Ovary (tissue), 10 donors: Measurements from ENCODE around the gene CT45A8. TPM values are rescaled to one million over a fixed set of nuclear protein-coding genes. Genes with fewer than 3 reads are reported as not detected.
"Not testable (repeated sequence)": the region's sequence is repeated elsewhere in the genome, so short reads cannot be mapped to it uniquely, and the experiment has no call there.

Source experiments
- DNase-seq, 5 donors: peaks; one replicate each; pipeline ENCODE4 v3.0.0-alpha.2; 2019 to 2020
- H3K27ac ChIP-seq, 2 donors: fragments of 200-600 bp; one replicate each; pipeline versions ENCODE4 v1.5.1 to v1.8.0; 2019 to 2022
- H3K27me3 ChIP-seq: fragments of 200-600 bp; one replicate; pipeline ENCODE4 v1.8.0; 2022
- H3K36me3 ChIP-seq: fragments of 200-600 bp; sonication (generic); one replicate; pipeline ENCODE4 v1.5.1; 2019
- H3K4me1 ChIP-seq: one replicate; pipeline ENCODE4 v1.8.1; 2013; ENCODE audit warnings: mild to moderate bottlenecking, moderate library complexity; ENCODE audit not compliant: insufficient read depth
- H3K4me3 ChIP-seq: fragments of 200-600 bp; sonication (generic); one replicate; pipeline ENCODE4 v1.5.1; 2017
- H3K9me3 ChIP-seq, 2 donors: fragments of 200-600 bp in 1 of 2; sonication (generic) in 1 of 2; one replicate each; pipeline versions ENCODE4 v1.5.1 to v1.8.1; 2013 to 2019; ENCODE audit warnings: mild to moderate bottlenecking in 1 of 2, moderate library complexity in 1 of 2
- EP300 ChIP-seq: sonication (generic); formaldehyde crosslinking; IDR thresholded peaks from one replicate; pipeline ENCODE4 v1.6.1; 2017; ENCODE audit warnings: antibody characterized with exemption
- POLR2A ChIP-seq: fragments of 450-650 bp; IDR thresholded peaks from one replicate; pipeline ENCODE4 v1.6.1; 2017; ENCODE audit warnings: antibody characterized with exemption, mild to moderate bottlenecking, moderate library complexity
- WGBS, 3 donors: extraction: QIAGEN DNeasy Blood & Tissue Kit in 1 of 3; methylation state at CpG; one replicate each; pipeline versions ENCODE4 v1.1.5 to v1.1.7; 2013 to 2017; 5-methylcytosine and 5-hydroxymethylcytosine counted together
- intact Hi-C, 4 donors: fragments of 100-400 bp; cut with DNase I; formaldehyde crosslinking; loops; one replicate each; pipeline versions ENCODE4 v1.11.0 to v1.15.1; 2022 to 2023
- long read RNA-seq, 3 donors: library from polyadenylated mRNA in 2 of 3; unstranded in 2 of 3; transcript quantifications; one replicate each; pipeline ENCODE4 v2.0.0 and lab custom pipeline, GENCODE V29; 2021 to 2026
- polyA plus RNA-seq, 2 donors: library from polyadenylated mRNA; stranded (reverse); fragments of 200-250 nt in 1 of 2; fragments of 350-450 nt in 1 of 2; fragmentation: Illumina TruSeq in 1 of 2; extraction: RNeasy Lipid Tissue Mini Kit (QIAGEN cat#74804) in 1 of 2; gene quantifications; one replicate each; pipeline ENCODE4 v1.2.3, GENCODE V29; 2013 to 2014
- total RNA-seq, 7 donors: library from RNA; depleted of rRNA in 2 of 7; stranded (reverse); fragments of >200 nt in 2 of 7; fragmentation: NEBNext Ultra II Directional in 3 of 7; extraction: Animal tissue kit (Norgen Biotek cat#: 25700) in 3 of 7; gene quantifications; one replicate each; pipeline versions ENCODE4 v1.1.0 to v1.2.4, GENCODE V29; 2016 to 2023
- TF ChIP-seq, protein P1 (sequence below), 3 donors: fragments of 450-650 bp in 2 of 3; fragments of 200-600 bp in 1 of 3; IDR thresholded peaks; one replicate each; pipeline versions ENCODE4 v1.5.1 to v1.8.0; 2016 to 2022; ENCODE audit warnings: antibody characterized with exemption in 3 of 3, mild to moderate bottlenecking in 1 of 3
- donor health status: DM: no; HTN: no; CAD: no; lungs with moderate emphysema.
- donor health status: DM: no; HTN: no; CAD: no.
- donor health status: Bipolar disorder and iron deficiency.
- donor health status: DM: yes; HTN: yes; CAD: no.
- donor health status: DM: no; HTN: no; CAD: no.
- donor health status: DM: yes; HTN: yes; CAD: no.

CT45A8 gene, protein sequence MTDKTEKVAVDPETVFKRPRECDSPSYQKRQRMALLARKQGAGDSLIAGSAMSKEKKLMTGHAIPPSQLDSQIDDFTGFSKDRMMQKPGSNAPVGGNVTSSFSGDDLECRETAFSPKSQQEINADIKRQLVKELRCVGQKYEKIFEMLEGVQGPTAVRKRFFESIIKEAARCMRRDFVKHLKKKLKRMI
- total RNA-seq: not detected
- not detected for polyA plus RNA-seq
- long read RNA-seq, donor 1: 0 reads
- long read RNA-seq, donor 2: 0 reads
- long read RNA-seq, donor 3: 0 reads

DNA sequence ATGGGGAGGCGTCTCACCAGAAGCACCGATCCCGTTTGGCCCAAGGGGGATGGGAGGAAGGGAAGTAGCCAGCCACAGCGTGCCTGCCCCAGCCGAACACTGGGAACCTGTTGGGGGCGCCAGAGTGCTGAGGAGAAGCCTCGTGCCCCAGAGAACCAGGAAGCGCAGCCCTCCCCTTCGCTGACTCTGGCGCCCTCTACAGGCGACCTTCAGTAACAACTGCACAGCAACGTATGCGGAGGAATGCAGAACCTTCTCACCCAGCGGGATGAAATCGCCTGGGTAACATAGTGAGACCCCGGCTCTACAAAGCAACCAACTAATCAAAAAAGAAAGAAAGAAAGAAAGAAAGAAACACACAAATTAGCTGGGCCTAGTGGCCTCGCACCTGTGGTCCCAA is at the start of gene CT45A8:
Gene CT45A8 (minus strand): TSS at position 101 of the 400 bp plus-strand sequence. CDS start 3,755 bp downstream, outside the sequence.
- H3K9me3 ChIP-seq, H3K27ac ChIP-seq, H3K4me3 ChIP-seq, H3K36me3 ChIP-seq, H3K27me3 ChIP-seq, H3K4me1 ChIP-seq, DNase-seq, intact Hi-C loops: not testable (repeated sequence)
- no CpG with 5 or more reads among the region's 17 CpGs for whole genome bisulfite sequencing, 3 donors

DNA sequence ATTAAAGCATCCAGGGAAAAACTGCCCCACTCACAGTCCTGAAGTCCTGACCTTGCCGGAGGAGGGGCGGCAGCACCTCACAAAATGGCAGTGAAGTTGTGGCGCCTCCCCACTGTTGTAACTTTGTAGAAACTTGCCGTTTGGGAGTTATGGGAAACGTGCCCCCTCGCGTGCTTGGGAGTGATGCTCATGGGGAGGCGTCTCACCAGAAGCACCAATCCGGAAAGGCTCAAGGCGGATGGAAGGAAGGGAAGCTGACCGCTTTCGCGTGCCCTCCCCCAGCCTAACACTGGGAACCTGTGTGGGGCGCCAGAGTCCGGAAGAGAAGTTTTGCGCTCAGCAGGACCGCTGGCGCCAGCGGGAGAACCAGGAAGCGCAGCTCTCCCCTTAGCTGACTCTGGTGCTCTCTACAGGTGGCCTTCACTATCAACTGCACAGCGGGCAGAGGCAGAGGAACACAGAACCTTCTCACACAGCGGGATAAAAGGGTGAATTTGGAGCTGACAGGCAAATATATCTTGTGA is 39.0 kb upstream of the CT45A8 start, which contains the start of the genes CT45A10 and SAGE1:
Gene CT45A10 (minus strand): TSS at position 151 of the 524 bp plus-strand sequence. CDS start 8,100 bp downstream, outside the sequence.
Gene SAGE1 (plus strand): TSS at position 423 of the 524 bp plus-strand sequence. CDS start 2,527 bp downstream, outside the sequence.
- WGBS, 3 donors: 76 to 80% (median 80%) methylated on average over 22 of the region's 22 CpGs
- no peak within 1 kb of the TSS for H3K27ac ChIP-seq
- H3K36me3 ChIP-seq: no peaks in the 10 kb centered on the region

DNA sequence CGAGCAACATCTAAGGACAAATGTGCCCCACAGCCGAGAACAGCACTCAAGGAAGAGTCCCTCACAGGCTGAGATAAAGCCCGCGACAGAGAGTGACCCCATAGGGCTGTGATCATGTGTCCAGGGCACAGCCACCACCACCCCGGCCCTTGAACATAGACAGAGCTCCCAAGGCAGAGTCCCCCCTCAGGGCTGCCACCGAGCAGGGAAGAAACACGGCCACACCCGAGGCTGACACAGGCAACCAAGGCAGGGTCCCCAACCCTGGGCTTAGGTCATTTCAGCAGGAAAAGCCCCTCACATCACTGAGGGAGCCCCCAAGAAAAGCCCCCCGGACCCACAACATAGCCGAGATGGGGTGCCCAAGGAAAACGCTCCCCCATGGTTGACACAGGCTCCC is 38.4 kb upstream of the CT45A8 start:
- Histone ChIP-seq H3K4me3 (no peak overlapping the region), H3K27ac (no peak overlapping the region), H3K4me1 (no peaks in the 10 kb centered on the region), H3K36me3 (no peaks in the 10 kb centered on the region), H3K27me3 (no peaks in the 10 kb centered on the region), H3K9me3 (no peaks in the 10 kb centered on the region)
- intact Hi-C loops: no loop called here
- no peak for DNase-seq
- 85 to 88% (median 87%) methylated on average over 11 of the region's 11 CpGs for WGBS, 3 donors
- no peak for TF ChIP-seq EP300

More for the DNA sequence above, 39.0 kb upstream of the CT45A8 start, which contains the start of the genes CT45A10 and SAGE1:
- no peak for DNase-seq
- TF ChIP-seq, protein P1, sequence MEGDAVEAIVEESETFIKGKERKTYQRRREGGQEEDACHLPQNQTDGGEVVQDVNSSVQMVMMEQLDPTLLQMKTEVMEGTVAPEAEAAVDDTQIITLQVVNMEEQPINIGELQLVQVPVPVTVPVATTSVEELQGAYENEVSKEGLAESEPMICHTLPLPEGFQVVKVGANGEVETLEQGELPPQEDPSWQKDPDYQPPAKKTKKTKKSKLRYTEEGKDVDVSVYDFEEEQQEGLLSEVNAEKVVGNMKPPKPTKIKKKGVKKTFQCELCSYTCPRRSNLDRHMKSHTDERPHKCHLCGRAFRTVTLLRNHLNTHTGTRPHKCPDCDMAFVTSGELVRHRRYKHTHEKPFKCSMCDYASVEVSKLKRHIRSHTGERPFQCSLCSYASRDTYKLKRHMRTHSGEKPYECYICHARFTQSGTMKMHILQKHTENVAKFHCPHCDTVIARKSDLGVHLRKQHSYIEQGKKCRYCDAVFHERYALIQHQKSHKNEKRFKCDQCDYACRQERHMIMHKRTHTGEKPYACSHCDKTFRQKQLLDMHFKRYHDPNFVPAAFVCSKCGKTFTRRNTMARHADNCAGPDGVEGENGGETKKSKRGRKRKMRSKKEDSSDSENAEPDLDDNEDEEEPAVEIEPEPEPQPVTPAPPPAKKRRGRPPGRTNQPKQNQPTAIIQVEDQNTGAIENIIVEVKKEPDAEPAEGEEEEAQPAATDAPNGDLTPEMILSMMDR (IDR thresholded peaks at IDR 0.05): no peak
- TF ChIP-seq POLR2A (no peak), EP300 (no peak)
- Histone ChIP-seq H3K9me3 (no peaks in the 10 kb centered on the region), H3K4me1 (no peaks in the 10 kb centered on the region), H3K4me3 (no peak within 1 kb of the TSS), H3K27me3 (no peaks in the 10 kb centered on the region)
- intact Hi-C loops: no loop called here

DNA sequence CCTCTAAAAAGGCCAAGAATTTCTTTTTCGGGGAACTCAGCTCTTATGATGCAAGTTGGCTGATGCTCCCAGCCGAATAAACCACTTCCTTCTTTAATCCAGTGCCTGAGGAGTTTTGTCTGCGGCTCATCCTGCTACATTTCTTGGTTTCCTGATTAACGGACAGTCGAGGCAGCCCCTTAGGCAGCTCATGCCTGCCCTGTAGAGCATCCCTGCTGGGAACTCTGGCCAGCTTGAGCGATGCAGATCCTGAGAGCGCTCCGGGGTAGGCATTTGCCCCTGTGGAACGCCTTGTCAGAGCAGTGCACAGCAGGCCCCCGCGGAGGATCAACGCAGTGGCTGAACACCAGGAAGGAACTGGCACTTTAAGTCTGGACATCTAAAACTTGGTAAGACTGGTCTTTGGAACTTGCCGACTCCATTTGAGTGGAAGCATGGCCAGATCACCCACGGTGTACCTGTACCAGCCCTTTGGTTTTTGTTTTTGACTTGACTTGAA is 35.8 kb upstream of the CT45A8 start:
- Histone ChIP-seq H3K4me1 (no peaks in the 10 kb centered on the region), H3K27ac (no peak overlapping the region), H3K27me3 (no peaks in the 10 kb centered on the region), H3K36me3 (no peaks in the 10 kb centered on the region), H3K9me3 (no peaks in the 10 kb centered on the region), H3K4me3 (no peak overlapping the region)
- WGBS, 3 donors: 84 to 89% (median 87%) methylated on average over 14 of the region's 14 CpGs
- DNase-seq: no peak
- TF ChIP-seq POLR2A (no peak), EP300 (no peak)
- TF ChIP-seq, protein P1 (IDR thresholded peaks at IDR 0.05): no peak
- intact Hi-C loops: no loop called here

DNA sequence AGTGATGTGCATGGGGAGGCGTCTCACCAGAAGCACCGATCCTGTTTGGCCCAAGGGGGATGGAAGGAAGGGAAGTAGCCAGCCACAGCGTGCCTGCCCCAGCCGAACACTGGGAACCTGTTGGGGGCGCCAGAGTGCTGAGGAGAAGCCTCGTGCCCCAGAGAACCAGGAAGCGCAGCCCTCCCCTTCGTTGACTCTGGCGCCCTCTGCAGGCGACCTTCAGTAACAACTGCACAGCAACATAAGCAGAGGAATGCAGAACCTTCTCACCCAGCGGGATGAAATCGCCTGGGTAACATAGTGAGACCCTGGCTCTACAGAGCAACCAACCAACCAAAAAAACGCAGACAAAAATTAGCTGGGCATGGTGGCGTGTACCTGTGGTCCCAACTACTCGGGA is 34.6 kb upstream of the CT45A8 start:
- H3K4me3 ChIP-seq, H3K4me1 ChIP-seq, intact Hi-C loops, H3K36me3 ChIP-seq, H3K9me3 ChIP-seq, DNase-seq, H3K27ac ChIP-seq, H3K27me3 ChIP-seq: not testable (repeated sequence)
- 67 to 71% (median 67%) methylated on average over 10 to 14 of the region's 15 CpGs for WGBS, 3 donors

DNA sequence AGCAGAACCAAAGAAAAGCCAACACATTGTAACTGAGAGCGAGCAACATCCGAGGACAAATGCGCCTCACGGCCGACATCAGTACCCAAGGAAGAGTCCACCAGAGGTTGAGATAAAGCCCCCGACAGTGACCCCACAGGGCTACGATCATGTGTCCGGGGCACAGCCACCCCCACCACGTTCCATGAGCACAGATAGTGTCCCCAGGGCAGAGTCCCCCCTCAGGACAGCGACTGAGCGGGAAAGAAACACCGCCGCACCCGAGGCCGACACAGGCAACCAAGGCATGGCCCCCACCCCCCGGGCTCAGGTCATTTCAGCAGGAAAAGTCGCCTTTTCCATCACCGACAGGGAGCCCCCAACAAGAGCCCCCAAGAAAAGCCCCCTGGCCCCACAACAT is 33.9 kb upstream of the CT45A8 start:
- H3K27ac ChIP-seq, H3K27me3 ChIP-seq, H3K4me1 ChIP-seq, intact Hi-C loops, H3K9me3 ChIP-seq, H3K36me3 ChIP-seq, DNase-seq, H3K4me3 ChIP-seq: not testable (repeated sequence)
- WGBS, 3 donors: 84 to 89% (median 86%) methylated on average over 10 to 12 of the region's 18 CpGs

DNA sequence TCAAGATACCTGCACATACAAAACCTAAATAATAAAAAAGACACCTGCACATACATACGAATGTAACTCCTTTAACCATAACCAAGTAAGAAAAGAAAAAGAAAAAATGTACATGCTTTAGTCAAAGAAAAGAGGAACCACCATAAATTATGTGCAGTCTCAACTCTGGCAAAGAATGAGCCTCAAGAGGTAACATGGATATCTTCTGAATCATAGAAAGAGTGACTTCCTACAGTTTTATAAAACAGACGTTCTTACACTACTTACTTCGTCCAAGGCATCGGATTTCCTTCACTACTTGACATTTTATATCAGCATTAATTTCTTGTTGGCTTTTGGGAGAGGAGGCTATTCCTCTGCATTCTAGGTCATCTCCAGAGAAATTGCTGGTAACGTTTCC is 28.4 kb upstream of the CT45A8 start:
- H3K27me3 ChIP-seq, H3K9me3 ChIP-seq, DNase-seq, H3K4me3 ChIP-seq, H3K4me1 ChIP-seq, H3K27ac ChIP-seq, H3K36me3 ChIP-seq, intact Hi-C loops: not testable (repeated sequence)
- WGBS, 3 donors: 40 to 55% (median 50%) methylated on average over 4 to 5 of the region's 5 CpGs

DNA sequence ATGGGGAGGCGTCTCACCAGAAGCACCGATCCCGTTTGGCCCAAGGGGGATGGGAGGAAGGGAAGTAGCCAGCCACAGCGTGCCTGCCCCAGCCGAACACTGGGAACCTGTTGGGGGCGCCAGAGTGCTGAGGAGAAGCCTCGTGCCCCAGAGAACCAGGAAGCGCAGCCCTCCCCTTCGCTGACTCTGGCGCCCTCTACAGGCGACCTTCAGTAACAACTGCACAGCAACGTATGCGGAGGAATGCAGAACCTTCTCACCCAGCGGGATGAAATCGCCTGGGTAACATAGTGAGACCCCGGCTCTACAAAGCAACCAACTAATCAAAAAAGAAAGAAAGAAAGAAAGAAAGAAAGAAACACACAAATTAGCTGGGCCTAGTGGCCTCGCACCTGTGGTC is 17.4 kb upstream of the CT45A8 start, which contains the start of gene CT45A9:
Gene CT45A9 (minus strand): TSS at position 101 of the 400 bp plus-strand sequence. CDS start 3,751 bp downstream, outside the sequence.
- H3K4me1 ChIP-seq, DNase-seq, H3K27me3 ChIP-seq, H3K9me3 ChIP-seq, H3K27ac ChIP-seq, H3K36me3 ChIP-seq, H3K4me3 ChIP-seq, intact Hi-C loops: not testable (repeated sequence)
- no CpG with 5 or more reads among the region's 17 CpGs for WGBS, 3 donors

DNA sequence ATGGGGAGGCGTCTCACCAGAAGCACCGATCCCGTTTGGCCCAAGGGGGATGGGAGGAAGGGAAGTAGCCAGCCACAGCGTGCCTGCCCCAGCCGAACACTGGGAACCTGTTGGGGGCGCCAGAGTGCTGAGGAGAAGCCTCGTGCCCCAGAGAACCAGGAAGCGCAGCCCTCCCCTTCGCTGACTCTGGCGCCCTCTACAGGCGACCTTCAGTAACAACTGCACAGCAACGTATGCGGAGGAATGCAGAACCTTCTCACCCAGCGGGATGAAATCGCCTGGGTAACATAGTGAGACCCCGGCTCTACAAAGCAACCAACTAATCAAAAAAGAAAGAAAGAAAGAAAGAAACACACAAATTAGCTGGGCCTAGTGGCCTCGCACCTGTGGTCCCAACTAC is 17.2 kb downstream of the CT45A8 start, which contains the start of gene CT45A7:
Gene CT45A7 (minus strand): TSS at position 101 of the 400 bp plus-strand sequence. CDS start 3,747 bp downstream, outside the sequence.
- H3K9me3 ChIP-seq, H3K27me3 ChIP-seq, H3K4me1 ChIP-seq, intact Hi-C loops, H3K36me3 ChIP-seq, DNase-seq, H3K4me3 ChIP-seq, H3K27ac ChIP-seq: not testable (repeated sequence)
- no CpG with 5 or more reads among the region's 17 CpGs for WGBS, 3 donors
